H1 (cell line): ENCODE measurements around the gene SLC39A11. TPM values are rescaled to one million over a fixed set of nuclear protein-coding genes. Genes with fewer than 3 reads are reported as not detected.

Source experiments
- CBX5 ChIP-seq: fragments of 300-800, 300-1000 bp; sonication (generic); IDR thresholded peaks from 2 replicates; pipeline ENCODE4 v1.7.1; 2016; ENCODE audit warnings: antibody characterized with exemption, low read length, low read depth
- GABPA ChIP-seq: IDR thresholded peaks from 2 replicates; pipeline ENCODE4 v1.6.1; 2011; ENCODE audit warnings: mild to moderate bottlenecking, low read length, moderate library complexity, borderline replicate concordance; ENCODE audit not compliant: insufficient read depth
- MAFK ChIP-seq: IDR thresholded peaks from 2 replicates; pipeline ENCODE4 v1.6.1; 2012; ENCODE audit warnings: low read depth, mild to moderate bottlenecking, improper control_type of control experiment, low read length
- NANOG ChIP-seq: IDR thresholded peaks from 2 replicates; pipeline ENCODE4 v1.6.1; 2011; ENCODE audit warnings: low read length, low read depth, mild to moderate bottlenecking, inconsistent platforms; ENCODE audit not compliant: insufficient read depth, poor library complexity, severe bottlenecking
- POLR2A ChIP-seq, 2 experiments: IDR thresholded peaks; 1 replicate in 1 of 2; 2 replicates in 1 of 2; pipeline ENCODE4 v1.6.1; 2011; ENCODE audit warnings: low read depth in 2 of 2, low read length in 2 of 2, mild to moderate bottlenecking in 2 of 2; ENCODE audit errors: control extremely low read depth in 1 of 2
- RBBP5 ChIP-seq: IDR thresholded peaks from 2 replicates; pipeline ENCODE4 v1.7.1; 2012; ENCODE audit warnings: low read depth, mild to moderate bottlenecking, inconsistent platforms, low read length, moderate library complexity, borderline replicate concordance
- RXRA ChIP-seq: IDR thresholded peaks from 2 replicates; pipeline ENCODE4 v1.6.1; 2011; ENCODE audit warnings: low read depth, mild to moderate bottlenecking, low read length, moderate library complexity; ENCODE audit not compliant: insufficient read depth
- SIX5 ChIP-seq: IDR thresholded peaks from 2 replicates; pipeline ENCODE4 v1.6.1; 2011; ENCODE audit warnings: mild to moderate bottlenecking, low read depth, low read length
- SP2 ChIP-seq: IDR thresholded peaks from 2 replicates; pipeline ENCODE4 v1.6.1; 2012; ENCODE audit warnings: mild to moderate bottlenecking, low read length, inconsistent platforms
- TBP ChIP-seq: IDR thresholded peaks from 2 replicates; pipeline ENCODE4 v1.6.1; 2011; ENCODE audit warnings: low read depth, low read length, improper control_type of control experiment
- ZNF274 ChIP-seq: IDR thresholded peaks from 2 replicates; pipeline ENCODE4 v1.7.0; 2012; ENCODE audit warnings: low read length, borderline replicate concordance; ENCODE audit errors: extremely low read depth
- polyA plus RNA-seq, 7 experiments: library from polyadenylated mRNA; depleted of rRNA in 3 of 7; stranded (reverse) in 5 of 7; unstranded in 2 of 7; fragments of >200 nt in 5 of 7; fragments of 200-250 nt in 2 of 7; gene quantifications; 1 replicate in 5 of 7; 2 replicates in 1 of 7; 4 replicates in 1 of 7; pipeline versions ENCODE4 v1.2.1 to v1.2.3, GENCODE V29; 2011 to 2013; ENCODE audit warnings: missing spikeins in 2 of 7, mixed read lengths in 2 of 7
- total RNA-seq: library from RNA; stranded (reverse); fragmentation: NEBNext Ultra II Directional; extraction: Animal tissue kit (Norgen Biotek cat#: 25700); gene quantifications from 2 replicates; pipeline ENCODE4 v1.2.1, GENCODE V29; 2021
- TF ChIP-seq, protein P1 (sequence below): fragments of 300-600 bp; sonication (generic); IDR thresholded peaks from 2 replicates; pipeline ENCODE4 v1.7.1; 2012; ENCODE audit warnings: low read length, moderate library complexity, mild to moderate bottlenecking, inconsistent platforms; ENCODE audit not compliant: insufficient replicate concordance
- TF ChIP-seq, protein P2 (sequence below): IDR thresholded peaks from 2 replicates; pipeline ENCODE4 v1.6.1; 2012; ENCODE audit warnings: inconsistent platforms

SLC39A11 gene
- total and polyA plus RNA-seq, 2 of the 8 experiments (the other 6 are each of a cell fraction or from before 2014, with no cell fraction given): 12.2 to 19.6 TPM

DNA sequence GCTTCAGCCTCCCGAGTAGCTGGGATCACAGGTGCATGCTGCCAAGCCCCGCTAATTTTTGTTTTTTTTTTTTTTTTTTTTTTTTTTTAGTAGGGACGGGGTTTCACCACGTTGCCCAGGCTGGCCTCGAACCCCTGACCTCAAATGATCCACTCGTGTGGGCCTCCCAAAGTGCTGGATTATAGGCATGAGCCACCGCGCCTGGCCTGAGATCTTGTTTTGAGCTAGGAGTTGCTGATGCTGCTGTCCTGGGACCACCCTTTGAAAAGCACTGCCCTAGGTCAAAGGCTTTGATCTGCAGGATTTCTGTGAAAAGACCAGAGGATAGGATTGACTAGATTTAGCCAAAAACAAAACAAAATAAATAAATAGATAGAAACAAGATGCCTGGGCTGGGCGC, 798 bp upstream of the SLC39A11 start (continued):
- TF ChIP-seq, protein P1, sequence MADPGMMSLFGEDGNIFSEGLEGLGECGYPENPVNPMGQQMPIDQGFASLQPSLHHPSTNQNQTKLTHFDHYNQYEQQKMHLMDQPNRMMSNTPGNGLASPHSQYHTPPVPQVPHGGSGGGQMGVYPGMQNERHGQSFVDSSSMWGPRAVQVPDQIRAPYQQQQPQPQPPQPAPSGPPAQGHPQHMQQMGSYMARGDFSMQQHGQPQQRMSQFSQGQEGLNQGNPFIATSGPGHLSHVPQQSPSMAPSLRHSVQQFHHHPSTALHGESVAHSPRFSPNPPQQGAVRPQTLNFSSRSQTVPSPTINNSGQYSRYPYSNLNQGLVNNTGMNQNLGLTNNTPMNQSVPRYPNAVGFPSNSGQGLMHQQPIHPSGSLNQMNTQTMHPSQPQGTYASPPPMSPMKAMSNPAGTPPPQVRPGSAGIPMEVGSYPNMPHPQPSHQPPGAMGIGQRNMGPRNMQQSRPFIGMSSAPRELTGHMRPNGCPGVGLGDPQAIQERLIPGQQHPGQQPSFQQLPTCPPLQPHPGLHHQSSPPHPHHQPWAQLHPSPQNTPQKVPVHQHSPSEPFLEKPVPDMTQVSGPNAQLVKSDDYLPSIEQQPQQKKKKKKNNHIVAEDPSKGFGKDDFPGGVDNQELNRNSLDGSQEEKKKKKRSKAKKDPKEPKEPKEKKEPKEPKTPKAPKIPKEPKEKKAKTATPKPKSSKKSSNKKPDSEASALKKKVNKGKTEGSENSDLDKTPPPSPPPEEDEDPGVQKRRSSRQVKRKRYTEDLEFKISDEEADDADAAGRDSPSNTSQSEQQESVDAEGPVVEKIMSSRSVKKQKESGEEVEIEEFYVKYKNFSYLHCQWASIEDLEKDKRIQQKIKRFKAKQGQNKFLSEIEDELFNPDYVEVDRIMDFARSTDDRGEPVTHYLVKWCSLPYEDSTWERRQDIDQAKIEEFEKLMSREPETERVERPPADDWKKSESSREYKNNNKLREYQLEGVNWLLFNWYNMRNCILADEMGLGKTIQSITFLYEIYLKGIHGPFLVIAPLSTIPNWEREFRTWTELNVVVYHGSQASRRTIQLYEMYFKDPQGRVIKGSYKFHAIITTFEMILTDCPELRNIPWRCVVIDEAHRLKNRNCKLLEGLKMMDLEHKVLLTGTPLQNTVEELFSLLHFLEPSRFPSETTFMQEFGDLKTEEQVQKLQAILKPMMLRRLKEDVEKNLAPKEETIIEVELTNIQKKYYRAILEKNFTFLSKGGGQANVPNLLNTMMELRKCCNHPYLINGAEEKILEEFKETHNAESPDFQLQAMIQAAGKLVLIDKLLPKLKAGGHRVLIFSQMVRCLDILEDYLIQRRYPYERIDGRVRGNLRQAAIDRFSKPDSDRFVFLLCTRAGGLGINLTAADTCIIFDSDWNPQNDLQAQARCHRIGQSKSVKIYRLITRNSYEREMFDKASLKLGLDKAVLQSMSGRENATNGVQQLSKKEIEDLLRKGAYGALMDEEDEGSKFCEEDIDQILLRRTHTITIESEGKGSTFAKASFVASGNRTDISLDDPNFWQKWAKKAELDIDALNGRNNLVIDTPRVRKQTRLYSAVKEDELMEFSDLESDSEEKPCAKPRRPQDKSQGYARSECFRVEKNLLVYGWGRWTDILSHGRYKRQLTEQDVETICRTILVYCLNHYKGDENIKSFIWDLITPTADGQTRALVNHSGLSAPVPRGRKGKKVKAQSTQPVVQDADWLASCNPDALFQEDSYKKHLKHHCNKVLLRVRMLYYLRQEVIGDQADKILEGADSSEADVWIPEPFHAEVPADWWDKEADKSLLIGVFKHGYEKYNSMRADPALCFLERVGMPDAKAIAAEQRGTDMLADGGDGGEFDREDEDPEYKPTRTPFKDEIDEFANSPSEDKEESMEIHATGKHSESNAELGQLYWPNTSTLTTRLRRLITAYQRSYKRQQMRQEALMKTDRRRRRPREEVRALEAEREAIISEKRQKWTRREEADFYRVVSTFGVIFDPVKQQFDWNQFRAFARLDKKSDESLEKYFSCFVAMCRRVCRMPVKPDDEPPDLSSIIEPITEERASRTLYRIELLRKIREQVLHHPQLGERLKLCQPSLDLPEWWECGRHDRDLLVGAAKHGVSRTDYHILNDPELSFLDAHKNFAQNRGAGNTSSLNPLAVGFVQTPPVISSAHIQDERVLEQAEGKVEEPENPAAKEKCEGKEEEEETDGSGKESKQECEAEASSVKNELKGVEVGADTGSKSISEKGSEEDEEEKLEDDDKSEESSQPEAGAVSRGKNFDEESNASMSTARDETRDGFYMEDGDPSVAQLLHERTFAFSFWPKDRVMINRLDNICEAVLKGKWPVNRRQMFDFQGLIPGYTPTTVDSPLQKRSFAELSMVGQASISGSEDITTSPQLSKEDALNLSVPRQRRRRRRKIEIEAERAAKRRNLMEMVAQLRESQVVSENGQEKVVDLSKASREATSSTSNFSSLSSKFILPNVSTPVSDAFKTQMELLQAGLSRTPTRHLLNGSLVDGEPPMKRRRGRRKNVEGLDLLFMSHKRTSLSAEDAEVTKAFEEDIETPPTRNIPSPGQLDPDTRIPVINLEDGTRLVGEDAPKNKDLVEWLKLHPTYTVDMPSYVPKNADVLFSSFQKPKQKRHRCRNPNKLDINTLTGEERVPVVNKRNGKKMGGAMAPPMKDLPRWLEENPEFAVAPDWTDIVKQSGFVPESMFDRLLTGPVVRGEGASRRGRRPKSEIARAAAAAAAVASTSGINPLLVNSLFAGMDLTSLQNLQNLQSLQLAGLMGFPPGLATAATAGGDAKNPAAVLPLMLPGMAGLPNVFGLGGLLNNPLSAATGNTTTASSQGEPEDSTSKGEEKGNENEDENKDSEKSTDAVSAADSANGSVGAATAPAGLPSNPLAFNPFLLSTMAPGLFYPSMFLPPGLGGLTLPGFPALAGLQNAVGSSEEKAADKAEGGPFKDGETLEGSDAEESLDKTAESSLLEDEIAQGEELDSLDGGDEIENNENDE: no peak
- no peak for TF ChIP-seq MAFK
- no peak for TF ChIP-seq SP2
- TF ChIP-seq RBBP5: no peak
- TF ChIP-seq GABPA: no peak
- TF ChIP-seq SIX5: no peak
- no peak for TF ChIP-seq RXRA
- no peak for TF ChIP-seq NANOG
- TF ChIP-seq TBP: no peak
- TF ChIP-seq ZNF274: no peak
- TF ChIP-seq CBX5: no peak
- TF ChIP-seq, protein P2, sequence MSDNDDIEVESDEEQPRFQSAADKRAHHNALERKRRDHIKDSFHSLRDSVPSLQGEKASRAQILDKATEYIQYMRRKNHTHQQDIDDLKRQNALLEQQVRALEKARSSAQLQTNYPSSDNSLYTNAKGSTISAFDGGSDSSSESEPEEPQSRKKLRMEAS: no peak
- TF ChIP-seq POLR2A (IDR thresholded peaks at IDR 0.05; ENCODE audit: control extremely low read depth in 1 of 2, low read depth in 2 of 2, low read length in 2 of 2): no peak
